GM19397 (cell line): Measurements from ENCODE around the gene SLC39A11.

Source experiments
- ATAC-seq: cut with Tn5 transposase; IDR thresholded peaks from one replicate; pipeline ENCODE4 v1.9.1; 2021; ENCODE audit warnings: mild to moderate bottlenecking, moderate library complexity; ENCODE audit not compliant: unreplicated experiment

SLC39A11 gene

GRCh38 chr17:72667096-72668063 is 425.1 kb downstream of the SLC39A11 start:
- no peak for ATAC-seq

GRCh38 chr17:72665852-72666851 is 426.3 kb downstream of the SLC39A11 start:
- no peak for ATAC-seq

GRCh38 chr17:72662827-72663190 is 429.7 kb downstream of the SLC39A11 start:
- no peak for ATAC-seq

GRCh38 chr17:72661945-72662826 is 430.3 kb downstream of the SLC39A11 start:
- ATAC-seq = no peak

GRCh38 chr17:72661116-72661944 is 431.2 kb downstream of the SLC39A11 start:
- no peak for ATAC-seq

GRCh38 chr17:72660274-72661115 is 432.0 kb downstream of the SLC39A11 start:
- ATAC-seq = no peak

- ATAC-seq = no peak
These were observed 432.7 kb downstream of the SLC39A11 start for GRCh38 chr17:72659811-72660210.

- ATAC-seq = no peak
These were observed 433.8 kb downstream of the SLC39A11 start for GRCh38 chr17:72658675-72659074.

- no peak for ATAC-seq
These were observed 434.8 kb downstream of the SLC39A11 start for GRCh38 chr17:72657467-72658317.

- ATAC-seq = no peak
These were observed 436.2 kb downstream of the SLC39A11 start for GRCh38 chr17:72656130-72656763.

- ATAC-seq = no peak
These were observed 437.8 kb downstream of the SLC39A11 start for GRCh38 chr17:72654706-72655105.

GRCh38 chr17:72651988-72652387 is 440.5 kb downstream of the SLC39A11 start:
- ATAC-seq = no peak

- no peak for ATAC-seq
These were observed 443.8 kb downstream of the SLC39A11 start for GRCh38 chr17:72648702-72649101.

GRCh38 chr17:72646176-72646575 is 446.3 kb downstream of the SLC39A11 start:
- ATAC-seq = no peak

- ATAC-seq = no peak
These were observed 448.0 kb downstream of the SLC39A11 start for GRCh38 chr17:72644492-72644891.

GRCh38 chr17:72643575-72644216 is 448.8 kb downstream of the SLC39A11 start:
- ATAC-seq = no peak

GRCh38 chr17:72642720-72643119 is 449.8 kb downstream of the SLC39A11 start:
- ATAC-seq = no peak
